ENCODE results near the gene LCE1B.

Gene LCE1B

DNA sequence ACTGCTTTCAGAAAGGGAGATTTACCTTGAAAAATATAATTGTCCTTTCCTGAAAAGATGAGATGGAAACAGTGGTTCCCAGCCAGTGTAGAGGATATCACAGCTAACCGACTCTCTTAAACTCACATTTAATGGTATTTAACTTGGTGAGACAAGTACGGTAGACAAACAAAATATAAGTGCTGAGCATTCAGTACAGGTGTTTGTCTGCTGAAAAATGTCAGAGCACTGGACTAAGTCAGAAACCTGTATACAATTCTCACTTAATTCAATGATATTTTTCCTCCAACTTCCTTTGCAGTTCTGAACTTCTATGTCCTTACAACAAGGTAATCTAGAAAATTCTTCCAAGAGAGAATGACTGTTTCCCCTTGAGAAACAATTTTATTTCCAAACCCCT, at the start of gene LCE1B:
LCE1B (plus strand) TSS at position 301 of the 400 bp plus-strand sequence. CDS start 476 bp downstream, outside the sequence.
- DNase-seq = no peak

DNA sequence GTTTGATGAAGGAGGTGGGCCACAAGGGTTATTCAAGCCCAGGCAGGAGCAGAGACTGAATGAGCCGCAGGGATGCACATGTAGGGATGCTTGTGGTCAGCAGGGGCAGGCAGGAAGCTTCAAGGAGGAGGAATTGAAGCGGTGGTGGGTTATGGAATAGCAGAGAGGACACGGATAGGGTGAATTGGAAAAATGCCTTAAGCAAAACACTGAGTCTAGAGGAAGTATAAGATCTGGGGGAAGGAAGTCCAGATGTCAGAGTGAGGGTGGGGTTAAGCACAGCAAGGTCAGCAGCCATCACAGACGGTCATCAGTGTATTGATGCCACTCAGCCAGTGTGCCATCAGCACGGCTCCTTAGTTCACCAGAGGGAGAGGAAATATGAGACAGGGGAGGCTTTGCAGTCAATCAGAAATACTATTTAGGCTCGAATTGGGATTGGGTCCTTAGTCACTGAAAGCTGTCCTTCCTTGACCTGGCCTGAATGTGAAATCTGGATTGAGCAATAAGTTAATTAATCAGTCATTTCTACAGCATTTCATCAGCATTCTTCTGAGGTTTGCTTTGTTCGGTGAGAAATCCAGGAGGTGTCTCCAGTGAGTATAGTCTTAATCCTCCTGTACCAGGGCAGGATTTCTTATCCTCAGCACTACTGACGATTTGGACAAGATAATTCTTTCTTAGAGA, 42.8 kb upstream of the LCE1B start:
- no peak for DNase-seq

DNA sequence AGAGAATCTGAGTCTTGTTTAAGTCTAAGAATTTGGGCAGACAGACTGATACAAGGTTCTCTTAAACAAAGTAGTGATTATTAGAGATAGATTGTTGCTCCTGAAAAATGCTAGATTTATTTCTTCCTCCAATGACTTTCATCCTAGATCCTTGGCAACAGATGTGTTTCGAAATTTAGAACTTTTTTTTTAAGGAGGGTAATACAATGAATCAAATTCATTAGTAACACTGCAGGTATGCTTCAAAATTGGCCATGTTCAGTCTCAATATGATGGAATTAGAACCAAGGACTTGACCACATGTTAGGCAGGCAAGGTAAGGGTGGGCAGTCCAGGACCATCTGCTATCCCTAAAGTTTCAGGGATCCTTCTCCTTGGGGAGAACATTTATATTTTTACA, 41.4 kb upstream of the LCE1B start:
- no peak for DNase-seq

DNA sequence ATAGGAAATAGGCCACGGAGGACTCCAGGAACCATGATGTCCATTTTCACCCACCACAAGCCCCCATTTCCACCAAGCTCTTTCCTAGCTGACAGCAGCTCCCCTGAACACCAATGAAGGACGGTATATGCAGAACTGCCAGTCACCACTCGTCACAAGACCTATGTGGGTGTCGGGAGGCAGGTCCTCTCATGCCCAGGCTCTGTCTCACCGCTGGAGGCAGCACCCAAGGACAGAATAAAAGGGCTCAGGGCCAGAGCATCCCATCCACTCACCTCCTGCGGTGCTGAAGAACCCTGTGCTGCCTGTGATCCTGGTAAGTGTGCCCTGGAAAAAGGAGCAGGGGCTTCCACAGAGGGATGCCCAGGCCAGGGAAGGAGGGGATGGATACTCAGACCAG, 36.9 kb upstream of the LCE1B start, which contains the start of gene LCE1F:
LCE1F (plus strand) TSS at position 266 of the 400 bp plus-strand sequence. CDS start 1,232 bp downstream, outside the sequence.
- no peak for DNase-seq

DNA sequence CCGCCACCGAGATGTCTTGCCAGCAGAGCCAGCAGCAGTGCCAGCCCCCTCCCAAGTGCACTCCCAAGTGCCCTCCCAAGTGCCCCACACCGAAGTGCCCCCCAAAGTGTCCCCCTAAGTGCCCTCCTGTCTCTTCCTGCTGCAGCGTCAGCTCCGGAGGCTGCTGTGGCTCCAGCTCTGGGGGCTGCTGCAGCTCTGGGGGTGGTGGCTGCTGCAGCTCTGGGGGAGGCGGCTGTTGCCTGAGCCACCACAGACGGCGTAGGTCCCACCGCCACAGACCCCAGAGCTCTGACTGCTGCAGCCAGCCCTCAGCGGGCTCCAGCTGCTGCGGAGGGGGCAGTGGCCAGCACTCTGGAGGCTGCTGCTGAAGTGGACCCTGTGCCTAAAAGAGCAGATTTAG, 35.4 kb upstream of the LCE1B start:
- DNase-seq = no peak

DNA sequence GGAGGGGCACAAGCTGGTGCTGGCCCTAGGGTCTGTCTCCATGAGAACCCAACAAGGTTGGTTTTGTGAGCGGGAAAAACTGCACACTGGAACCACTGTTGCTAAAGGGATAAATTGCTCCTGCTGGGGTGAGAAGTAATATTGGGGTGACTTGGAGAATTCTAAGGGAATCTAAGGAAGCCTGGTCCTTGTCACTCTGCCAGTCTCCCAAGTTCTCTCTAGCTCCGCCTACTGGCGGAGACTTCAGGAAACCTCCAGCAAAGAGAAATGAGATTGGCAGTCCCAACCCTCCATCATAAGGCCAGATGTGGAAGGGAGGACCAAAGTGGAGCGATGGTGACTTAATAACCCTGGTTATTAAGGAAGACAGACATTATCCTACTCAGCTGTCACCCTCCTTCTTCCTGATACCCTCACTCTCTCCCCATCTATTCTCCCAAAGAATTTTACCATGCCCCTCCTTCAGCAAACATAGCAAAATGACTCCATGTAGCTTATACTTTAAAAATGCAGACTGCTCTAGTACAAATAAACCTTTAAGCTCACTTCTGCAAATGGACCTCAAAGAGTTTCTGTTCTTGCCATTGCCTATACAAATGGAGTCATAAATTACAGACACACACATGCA, 34.1 kb upstream of the LCE1B start:
- DNase-seq = no peak

GRCh38 chr1:152783095-152783494, 28.7 kb upstream of the LCE1B start:
- no peak for DNase-seq

- no peak for DNase-seq
Observed at GRCh38 chr1:152786077-152786476, 25.7 kb upstream of the LCE1B start, which contains the start of gene LCE1E. Gene LCE1E, plus strand, starts transcription at chr1:152786257. Its CDS starts 1,043 bp downstream, at chr1:152787300.

GRCh38 chr1:152795686-152796085, 16.1 kb upstream of the LCE1B start:
- DNase-seq = no peak

DNA sequence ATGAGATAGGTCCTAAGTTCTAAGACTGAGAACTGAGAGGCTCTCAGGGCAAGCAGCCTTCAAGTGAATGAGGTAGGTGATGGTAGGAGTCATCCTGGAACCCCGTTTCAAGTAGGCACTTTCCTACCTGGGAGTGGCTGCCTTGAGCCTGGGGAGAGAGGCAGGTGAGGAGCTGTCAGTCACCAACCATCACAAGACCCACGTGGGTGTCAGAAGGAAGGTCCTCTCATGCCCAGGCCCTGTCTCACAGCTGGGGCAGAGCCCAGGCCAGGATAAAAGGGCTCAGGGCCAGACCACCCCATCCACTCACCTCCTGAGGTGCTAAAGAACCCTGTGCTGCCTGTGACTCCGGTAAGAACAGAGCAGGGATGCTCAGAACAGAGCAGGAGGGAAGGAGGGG, 15.3 kb upstream of the LCE1B start, which contains the start of gene LCE1D:
LCE1D (plus strand) TSS at position 301 of the 400 bp plus-strand sequence. CDS start 1,074 bp downstream, outside the sequence.
- no peak for DNase-seq

DNA sequence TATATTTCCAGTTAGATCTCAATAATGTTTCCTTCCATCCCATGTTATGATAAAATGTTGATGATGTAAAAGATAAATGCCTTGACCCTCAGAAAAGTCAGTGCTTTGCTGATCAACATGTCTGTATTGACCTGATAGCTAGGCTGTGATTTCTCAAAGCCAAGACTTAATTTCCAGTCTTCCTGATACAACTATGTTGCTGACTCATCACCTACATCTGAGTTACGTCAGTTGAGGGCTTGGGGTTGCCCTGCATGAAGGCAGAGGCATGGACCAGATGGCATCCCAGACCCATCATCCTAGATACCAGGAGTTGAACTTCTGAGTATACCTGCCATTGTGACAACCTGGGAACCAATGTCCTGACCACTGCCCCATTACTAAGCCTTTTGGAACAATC, 10.4 kb upstream of the LCE1B start:
- no peak for DNase-seq

GRCh38 chr1:152806576-152806975, 5.2 kb upstream of the LCE1B start, which contains the start of gene LCE1C:
Gene LCE1C, minus strand, starts transcription at chr1:152806651. Its CDS starts 1,173 bp downstream, at chr1:152805478.
- no peak for DNase-seq

GRCh38 chr1:152811050-152811449, 721 bp upstream of the LCE1B start:
- no peak for DNase-seq

- DNase-seq = no peak
Observed at GRCh38 chr1:152817309-152817708, 5.5 kb downstream of the LCE1B start.

GRCh38 chr1:152823294-152823693, 11.5 kb downstream of the LCE1B start:
- DNase-seq = no peak

DNA sequence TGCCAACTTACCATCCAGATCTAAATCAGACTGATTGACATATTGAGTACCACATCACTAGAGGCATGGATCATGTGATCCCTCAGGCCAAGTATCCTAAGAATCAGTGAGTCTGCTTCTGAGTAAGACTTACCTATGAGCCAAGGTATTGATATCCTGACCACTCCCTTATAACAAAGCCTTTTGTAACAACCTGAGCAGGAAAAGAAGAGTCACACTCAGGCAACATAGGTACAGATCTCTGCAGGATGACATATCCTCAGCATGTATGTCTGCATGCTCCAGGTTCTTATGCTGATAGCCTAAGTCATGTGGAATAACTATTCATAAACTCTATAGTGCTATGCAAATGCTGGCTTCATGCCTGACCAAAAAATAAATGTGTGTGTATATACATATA, 13.2 kb downstream of the LCE1B start:
- no peak for DNase-seq

- no peak for DNase-seq
Observed at GRCh38 chr1:152827173-152827572, 15.4 kb downstream of the LCE1B start, which contains the start of gene LCE1A. Gene LCE1A, plus strand, starts transcription at chr1:152827473. Its CDS starts 0 bp downstream, at chr1:152827473.

DNA sequence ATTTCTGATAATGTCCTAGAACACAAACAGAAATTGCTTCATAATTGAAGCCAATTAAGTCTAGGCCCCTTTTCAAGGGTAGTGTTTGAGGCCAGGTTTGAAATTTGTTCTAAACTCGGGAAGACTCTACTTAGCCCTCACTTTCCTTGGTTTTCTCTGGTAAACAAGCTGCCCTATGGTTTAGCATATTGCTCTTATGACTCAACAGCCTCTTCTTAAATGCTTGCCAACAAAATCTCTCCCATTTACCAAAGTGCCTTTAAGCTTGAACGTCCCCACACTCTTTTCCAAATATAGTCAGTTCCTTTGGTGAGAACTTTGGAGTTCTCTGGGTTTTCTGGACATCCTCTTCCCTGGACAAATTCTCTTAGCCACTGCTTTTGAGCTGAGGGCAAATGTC, 25.1 kb downstream of the LCE1B start:
- DNase-seq = no peak

DNA sequence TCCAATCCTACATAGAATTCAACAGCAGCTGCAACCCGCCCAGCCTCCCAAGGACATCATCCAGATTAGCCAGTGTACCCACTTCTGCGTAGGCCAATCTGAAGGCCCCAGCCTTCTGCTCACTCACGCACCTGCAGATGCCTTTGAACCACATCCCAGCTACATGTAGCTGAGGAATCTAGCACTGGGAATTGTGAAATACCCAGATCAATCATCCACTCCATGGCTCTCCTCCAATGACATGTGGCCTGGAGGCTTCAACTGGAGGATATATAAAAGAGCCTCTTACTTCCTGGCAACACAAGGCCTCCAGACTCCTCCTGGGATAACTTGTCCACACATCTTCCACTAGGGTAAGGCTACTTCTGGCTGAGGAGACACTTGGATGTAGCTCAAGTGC, 30.8 kb downstream of the LCE1B start, which contains the start of gene LCE6A:
LCE6A (plus strand) TSS at position 301 of the 400 bp plus-strand sequence. CDS start 665 bp downstream, outside the sequence.
- no peak for DNase-seq

DNA sequence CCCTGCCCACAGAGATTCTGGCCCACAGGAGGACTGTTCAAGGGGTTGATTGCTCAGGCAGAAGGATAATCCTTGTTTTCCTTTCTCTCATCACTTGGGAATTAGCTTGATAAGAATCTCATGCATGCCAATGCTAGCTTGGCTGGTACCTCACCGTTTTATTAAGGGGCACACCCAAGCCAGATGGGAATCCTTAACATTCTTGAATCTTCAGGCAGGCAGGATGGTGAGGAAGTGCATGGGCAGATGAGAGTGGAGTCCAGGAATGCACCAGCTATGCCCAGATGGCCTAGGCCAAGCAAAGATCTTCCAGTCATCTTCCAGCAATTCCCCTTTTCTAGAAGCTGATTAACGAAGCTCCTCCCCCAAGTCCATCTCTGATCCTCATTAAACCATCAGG, 43.9 kb downstream of the LCE1B start:
- DNase-seq = peak; percentile 25 to 54

DNA sequence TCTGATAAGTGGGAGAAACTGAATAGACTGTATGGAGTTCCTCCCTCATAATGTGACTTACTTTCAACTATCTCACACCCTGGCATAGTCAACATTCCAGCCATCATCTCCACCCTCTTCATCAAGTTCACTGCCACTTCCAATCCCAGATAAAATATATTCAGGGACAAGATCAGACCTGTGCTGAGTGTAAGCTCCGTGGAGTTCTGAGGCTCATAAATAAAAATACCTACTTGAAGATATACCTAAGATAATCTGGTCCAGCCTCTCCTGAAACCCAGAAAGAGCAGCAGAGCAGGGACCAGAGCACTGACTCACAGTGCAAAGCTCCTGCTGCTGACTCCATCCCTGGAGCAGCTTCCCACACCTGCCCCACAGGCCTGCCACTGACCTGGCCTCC, 46.3 kb downstream of the LCE1B start:
- no peak for DNase-seq

DNA sequence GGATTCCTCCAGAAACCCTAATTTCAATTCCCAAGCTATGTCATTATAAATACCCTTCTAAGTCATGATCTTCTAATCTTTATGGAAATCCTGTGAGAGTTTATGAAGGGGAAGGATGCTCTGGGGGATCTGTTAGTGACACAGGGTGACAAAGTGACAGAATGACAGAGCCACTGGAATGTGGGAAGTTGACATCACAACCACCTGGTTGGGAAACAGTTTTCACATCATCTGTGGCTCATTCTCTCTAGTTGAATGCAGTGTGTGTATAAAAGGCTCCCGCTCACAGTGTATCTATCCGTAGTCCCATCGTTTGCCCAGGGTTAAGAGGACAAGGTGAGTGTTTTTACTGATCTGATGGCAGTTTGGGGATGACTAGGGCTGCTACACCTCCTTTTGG, 47.9 kb downstream of the LCE1B start, which contains the start of gene LCE7A:
LCE7A (plus strand) TSS at position 301 of the 400 bp plus-strand sequence. CDS start 702 bp downstream, outside the sequence.
- no peak for DNase-seq

DNA sequence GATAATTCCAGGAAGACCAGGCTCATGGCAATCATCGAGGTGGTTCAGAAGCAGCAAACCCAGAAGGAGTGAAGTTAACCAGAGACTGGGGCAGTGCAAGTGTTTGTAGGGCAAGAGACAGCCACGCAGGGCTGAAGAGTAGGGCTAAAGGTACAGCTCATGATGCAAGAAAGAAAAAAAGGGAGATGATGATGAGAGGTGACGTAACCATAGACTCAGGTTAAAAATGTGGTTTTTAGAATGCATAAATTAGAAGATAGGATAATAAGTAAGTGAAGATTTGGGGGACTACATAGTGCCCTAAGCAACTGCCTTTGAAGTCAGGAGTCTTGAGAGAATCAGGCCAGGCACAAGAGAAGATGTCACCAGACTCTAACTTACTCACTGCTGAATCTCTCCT, 48.4 kb downstream of the LCE1B start:
- no peak for DNase-seq

- no peak for DNase-seq
Observed at GRCh38 chr1:152861374-152861773, 49.6 kb downstream of the LCE1B start.
